Activated T-helper 1 cell treated with Interleukin-2 at 50 U/mL for 16 hours (primary cell): ENCODE results near the gene ALDH1A3.

ENCODE experiments used
- DNase-seq: peaks from one replicate; pipeline ENCODE4 v3.0.0-alpha.2; 2020; ENCODE audit warnings: low read depth

Gene ALDH1A3

DNA sequence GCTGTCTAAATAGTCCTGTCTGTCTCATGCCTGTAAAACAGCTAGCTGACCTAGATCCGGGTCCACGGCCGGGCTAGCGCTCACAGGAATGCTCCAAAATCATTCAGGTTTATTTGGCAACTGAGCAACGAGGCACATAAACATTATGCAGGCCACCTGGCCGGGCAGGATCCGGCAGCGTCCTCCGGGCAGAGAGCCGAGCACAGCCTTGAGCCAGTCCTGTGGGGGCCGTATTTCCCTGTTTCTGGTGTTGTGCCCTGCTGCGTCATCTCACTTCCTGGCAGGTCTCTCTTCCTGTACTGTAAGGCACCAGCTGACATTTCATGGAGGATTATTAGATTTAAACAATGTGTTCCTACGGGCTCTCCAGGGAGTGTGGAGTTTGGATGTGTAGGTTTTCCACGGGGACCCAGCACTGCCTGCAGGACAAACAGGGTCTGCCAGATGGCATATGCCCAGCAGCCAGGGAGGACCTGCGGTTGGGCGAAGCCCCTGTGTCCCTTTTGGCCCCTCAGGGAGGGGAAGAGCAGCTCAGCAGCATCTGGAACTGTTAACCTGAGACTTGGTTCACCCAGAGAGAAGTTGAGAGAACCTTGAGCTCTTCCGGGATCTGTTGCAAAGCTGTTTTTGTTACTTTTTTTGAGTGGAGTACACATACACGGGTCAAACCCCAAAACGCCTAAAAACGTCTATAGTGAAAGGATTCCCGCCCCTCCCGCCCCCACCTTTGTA is 23.0 kb downstream of the ALDH1A3 start:
- DNase-seq, result no peak

DNA sequence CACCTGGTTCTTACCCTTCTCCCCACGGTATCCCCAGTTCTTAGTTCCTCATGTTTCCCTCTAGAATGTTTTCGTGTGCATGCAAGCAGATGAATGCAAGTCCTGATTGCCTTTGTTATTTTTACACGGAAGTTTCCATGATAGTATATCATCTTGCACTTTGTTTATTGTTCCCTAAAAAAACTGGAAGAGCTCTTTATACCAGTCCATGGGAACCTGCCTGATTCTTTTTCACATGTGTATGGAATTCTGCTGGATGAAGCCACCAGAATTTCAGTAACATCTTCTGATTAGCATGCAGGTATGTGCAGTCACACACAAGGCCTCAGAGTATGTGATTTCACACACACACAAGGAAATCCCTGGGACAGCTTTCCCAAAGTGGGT is 23.5 kb downstream of the ALDH1A3 start:
- DNase-seq, result no peak

DNA sequence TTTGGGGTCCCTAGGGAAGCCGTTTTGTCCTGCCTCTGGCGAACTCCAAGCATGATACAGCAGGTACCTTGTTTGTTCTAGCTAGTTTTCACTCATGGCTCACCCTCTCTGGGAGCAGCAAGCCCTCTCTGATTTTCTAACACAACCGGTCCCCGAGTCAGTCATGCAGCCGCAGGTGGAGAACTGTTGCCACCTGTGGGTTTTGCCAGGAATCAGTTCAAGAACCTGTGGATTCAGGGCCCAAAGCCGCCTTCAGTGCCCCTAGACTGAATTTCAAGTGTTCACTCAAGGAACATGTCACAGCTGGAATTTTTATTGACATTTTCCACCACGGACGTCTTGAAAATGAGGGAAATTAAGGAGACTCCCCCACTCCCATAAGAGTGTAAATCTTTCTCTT is 26.2 kb downstream of the ALDH1A3 start:
- DNase-seq, result no peak

DNA sequence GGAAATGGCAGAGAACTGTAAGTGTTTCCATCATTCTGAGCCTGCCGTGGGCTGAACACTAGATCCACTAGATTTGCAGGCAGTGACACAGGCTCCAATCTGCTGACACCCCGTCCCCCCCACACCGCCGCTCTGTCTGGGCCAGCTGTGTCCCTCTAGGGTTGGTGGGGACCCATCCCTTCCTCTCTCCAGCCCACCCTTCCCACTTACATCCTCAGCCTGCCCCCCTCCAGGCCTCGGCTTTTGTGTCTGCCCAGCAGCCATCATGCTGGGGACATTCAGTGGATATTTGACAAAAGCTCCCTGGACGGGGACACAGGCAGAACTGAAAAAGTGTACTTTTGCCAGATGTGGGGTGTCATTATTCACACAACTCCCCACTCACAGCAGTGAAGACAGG is 28.8 kb downstream of the ALDH1A3 start:
- no peak for DNase-seq

DNA sequence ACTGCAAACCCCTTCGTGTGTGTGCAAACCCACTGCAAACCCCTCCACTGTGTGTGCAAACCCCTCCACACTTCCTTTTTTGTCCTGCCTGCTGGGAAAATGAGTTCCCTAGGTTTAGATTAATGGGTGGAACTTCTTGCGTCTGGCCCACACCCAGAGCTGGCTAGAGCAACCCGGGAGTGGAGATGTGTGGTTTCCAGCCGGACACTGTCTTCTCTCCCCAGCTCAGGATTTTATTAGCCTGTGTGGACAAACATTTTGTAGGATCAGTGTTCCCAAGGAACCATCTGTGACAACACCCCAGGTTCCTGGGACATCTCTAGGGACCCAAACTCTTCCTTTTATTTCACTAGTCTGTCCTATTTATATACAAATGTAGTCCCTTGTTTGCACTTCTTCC is 29.9 kb downstream of the ALDH1A3 start:
- no peak for DNase-seq

DNA sequence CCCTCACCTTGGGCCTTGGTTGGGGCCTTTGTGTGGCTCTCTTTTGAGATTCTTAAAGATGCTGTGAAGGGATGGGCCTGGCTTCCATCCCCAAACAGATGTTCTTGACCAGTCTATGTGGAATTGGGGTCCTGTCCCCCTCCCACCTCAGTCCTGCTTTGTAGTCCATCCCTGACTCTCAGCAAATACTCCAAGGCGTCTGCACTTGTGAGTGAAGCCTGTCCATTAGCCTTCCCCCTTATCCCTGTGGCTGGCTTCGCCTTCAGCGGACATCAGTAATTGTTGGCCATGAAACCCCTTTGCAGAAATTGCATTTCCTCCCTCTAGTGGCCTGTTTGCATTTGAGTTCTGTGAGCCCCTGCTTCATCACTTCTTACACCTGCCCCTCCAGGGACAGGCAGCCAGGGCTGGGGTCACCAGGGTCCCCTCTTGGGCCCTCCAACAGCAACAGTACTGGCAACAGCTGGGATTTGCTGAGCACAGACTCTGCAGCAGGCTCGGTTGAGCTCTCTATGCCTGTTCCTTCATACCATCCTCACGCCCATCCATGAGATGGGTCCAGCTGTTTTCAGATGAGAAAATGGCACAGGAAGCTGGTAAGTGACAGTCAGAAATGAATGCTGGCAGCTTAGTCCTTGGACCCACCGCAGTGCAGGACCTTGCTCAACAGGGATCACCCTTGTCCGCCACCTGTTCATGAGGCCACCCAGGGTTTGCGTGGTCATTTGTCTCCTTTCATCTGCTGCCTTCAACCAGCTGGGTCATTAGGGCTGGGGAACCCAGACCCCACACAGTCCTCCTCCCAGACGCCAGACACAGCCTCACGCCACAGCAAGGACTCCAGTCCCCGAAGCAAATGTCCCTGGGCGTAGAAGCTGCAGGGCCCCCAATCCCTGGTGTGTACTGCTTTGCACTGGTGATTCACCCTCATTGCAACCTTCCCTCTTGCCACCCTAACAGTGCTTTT is 30.6 kb downstream of the ALDH1A3 start:
- DNase-seq, result no peak

DNA sequence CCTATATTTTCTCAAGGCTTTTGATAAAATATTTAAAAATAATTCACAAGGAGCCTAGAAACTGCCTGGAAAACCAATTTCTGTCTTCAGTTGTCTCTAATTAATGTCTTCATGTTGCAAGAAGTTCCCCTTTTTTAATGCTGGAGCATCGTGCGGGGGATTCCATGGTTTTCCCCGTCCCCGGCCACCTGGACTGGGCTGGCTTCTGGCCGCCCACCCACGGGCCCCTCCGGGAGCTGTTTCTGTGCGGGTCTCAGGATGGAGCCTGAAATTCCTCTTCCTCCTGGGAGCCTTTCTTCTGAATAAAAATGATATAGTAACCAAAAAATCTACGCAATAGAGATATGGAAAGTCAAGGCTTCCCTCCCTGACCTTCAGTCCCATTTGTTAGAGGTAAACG is 31.5 kb downstream of the ALDH1A3 start:
- no peak for DNase-seq

DNA sequence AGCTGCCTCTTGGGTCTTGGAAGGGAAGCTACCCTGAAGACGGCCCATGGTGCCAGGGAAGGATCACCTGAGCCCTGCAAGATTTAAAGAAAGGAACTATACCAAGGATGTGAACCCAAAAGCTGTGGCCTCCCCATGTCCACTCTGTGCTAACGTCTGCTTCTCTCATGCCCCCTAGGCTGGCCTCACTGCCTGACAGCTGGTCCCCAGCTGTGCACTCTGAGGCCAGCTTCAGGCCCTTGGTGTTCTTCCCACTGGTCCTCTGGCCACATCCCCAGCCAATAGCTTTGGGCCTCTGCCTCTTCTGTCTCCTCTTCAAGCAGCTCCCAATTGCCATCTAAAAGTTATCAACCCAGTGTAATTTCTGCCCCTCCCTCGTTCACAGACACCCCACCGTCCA is 34.3 kb downstream of the ALDH1A3 start:
- DNase-seq, result no peak

DNA sequence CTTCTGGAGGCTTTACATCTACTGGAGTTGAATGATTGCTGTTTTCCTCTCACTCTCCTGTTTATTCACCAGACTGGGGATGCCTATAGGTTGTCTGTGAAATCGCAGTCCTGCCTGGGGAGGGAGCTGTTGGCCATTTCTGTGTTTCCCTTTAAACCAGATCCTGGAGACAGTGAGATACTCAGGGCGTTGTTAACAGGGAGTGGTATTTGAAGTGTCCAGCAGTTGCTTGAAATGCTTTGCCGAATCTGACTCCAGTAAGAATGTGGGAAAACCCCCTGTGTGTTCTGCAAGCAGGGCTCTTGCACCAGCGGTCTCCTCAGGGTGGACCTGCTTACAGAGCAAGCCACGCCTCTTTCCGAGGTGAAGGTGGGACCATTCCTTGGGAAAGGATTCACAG is 35.2 kb downstream of the ALDH1A3 start:
- no peak for DNase-seq

DNA sequence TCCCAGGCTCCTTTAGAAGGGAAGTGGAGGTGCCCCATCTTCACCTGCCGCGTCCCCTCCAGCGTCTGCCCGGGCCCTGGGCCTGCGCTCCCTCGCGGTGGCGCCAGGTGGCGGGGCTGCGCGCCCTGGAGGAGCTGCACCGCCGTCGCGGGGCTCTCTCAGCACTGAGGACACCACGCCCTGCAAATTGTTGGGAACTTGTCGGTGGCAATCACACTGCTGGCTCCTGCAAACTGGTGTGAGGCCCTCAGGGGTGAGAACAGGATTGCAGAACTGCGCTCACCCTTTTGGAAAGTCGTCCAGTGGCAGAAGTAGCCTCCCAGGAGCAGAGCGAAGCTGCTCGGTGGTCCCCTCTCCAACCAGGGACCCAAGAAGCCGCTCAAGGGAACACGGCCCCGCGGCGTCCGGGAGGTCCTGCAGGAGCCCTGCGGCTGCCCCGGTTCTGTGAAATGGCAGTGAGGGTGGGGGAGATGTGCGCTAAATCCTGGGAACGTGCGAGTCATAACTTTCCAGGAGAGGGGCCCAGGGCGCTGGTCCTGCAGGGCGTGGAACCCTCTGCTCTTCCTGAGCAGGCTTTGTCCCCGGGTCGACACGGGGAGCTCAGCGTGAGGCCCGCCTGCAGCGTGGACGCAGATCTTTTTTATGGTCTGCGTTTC is 38.5 kb downstream of the ALDH1A3 start:
- DNase-seq, result peak; percentile 20

DNA sequence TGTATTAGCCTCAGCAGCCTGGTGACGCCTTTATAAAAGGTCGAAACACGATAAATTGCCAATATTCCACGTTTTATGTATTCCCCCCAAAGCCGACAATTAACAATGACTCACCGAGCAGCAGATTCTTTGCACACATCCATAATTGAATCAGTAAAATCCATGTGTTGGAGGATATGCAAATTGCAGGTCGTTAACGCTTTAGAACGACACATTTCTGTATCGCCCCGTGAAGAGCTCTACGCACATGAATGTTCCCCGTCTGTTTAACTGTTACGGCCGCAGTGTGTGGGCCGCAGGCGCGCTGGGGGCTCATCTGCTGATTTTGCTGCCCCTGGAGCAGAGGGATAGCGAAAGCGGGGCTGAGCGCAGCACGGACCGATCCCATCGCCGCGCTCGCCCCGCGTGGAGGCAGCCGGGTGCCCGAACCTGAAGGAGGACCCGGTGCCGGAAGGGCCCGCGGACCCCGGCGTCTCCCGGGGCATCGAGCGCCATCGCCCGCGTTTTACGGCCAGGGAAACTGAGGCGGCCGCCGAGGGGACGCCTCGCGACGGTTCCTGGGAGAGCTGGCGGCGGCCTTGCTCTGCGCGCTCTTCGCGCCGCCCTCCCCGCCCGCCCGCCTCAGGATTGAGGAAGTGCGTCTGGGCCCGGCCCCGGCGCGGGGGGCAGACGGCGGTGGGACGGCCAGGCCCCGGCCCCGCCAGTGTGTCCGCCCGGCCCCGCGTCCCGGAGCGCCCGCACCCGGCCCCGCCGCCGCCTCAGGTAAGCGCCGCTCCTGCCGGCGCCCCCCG is 39.3 kb downstream of the ALDH1A3 start, which contains the start of gene LRRK1:
Gene LRRK1 (plus strand): TSS at position 668 of the 791 bp plus-strand sequence. CDS start 5,276 bp downstream, outside the sequence.
- DNase-seq, result no peak

DNA sequence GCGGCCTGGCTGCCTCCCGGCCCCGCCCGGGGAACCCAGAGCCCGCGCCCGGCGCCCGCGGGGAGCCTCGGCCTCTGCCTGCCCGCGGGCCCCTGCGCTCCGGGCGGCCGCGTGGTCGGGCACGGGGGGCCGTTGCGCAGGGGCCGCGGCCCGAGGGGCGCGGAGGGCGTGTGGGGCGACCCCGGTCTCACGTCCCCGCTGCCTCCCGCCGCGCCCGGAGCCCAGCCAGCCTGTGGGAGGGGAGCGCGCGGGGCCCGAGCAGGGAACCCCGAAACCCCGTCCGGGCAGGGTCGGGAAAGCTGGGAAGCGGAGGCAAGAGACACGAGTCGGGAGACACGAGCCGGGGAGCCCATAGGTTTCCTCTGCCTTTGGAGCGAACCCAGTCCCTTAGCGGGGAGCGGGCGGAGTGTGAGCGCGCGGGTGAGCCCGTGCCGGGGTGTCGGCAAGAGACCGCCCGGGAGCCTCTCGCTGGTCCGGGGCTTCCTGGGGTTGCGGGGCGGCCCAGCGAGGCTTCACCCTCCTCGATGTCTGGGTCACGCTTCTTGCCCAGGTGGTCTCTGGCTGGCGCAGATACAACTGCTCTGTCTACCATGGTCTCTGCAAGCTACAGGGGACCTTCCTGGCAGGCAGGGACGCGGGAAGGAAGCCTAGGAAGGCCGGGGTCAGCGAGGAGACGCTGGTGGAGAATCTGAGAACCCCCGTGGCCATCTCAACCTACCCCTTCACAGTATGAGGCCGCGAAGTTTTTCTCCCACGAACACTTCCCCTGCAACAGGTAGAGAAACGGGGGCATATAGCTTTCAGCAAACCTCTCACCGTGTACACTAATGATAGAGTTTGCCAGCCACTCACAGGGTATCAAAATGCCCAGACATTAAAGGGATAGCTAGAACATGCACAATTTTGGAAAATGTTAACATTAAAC is 40.1 kb downstream of the ALDH1A3 start:
- DNase-seq, result no peak

DNA sequence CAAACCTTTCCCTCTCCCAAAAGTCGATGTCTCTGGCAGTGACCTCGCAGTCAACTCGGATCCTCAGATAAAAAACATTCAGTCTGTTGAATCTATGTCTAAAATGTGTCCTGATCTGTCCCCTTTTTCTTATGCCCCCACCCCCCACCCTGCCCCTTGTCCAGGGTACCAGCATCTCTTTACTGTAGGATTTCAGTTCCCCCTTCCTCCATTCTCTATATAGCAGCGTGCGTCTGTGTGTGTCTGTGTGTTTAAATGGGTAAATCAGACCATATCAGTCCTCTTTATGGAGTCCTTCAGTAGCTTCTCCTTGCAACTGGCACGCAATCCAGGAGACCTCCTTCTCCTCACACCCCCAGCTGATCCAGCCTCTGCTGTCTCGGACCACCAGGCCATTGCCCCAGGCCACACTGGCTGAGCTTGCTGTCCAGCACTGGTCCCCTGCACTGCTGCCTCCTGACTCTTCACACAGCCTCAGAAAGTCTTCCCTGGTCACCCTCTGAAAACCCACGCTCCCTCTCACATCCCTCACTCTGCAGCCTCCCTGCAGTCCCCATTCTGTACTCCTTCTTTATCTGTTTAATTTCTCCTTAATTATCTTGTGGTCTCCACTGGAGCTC is 41.0 kb downstream of the ALDH1A3 start:
- no peak for DNase-seq

DNA sequence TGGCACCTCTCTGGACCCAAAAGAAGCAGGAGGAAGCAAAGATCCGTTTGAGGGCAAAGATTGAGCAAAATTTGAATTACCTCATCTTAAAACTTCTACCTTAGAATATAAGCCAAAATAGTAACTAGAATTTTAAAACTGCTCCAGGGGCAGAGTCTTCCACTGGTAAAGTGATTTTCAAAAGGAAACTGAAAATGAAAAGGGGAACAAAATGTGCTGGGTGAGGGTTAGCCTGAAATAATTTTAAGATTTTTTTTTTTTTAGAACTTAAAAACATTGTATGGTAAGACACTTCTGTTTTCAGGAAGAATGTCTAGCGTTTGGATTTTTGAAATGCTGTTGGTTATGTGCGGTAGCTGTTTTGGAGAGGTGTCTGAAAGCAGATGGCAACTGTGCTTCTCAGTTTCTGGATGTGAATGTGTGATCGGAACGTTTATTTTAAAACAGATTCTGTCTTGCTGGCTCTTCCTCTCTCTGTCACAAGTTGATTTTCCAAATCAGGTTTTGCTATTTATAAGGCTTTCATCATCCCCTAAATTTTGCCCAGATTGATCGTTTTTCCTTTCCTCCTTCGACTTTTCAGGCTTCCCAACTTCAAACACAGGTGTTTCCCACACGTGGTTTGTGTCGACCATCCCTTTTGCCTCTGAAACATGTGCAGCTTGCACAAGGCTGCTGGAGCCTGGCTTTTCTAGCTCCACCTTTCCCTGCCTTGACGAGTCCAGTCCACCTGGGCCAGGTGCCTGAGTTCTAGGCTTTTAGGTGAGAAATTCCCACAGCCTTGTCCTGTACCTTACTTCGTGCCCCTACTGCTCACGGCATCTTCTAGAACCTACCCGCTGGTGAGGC is 42.8 kb downstream of the ALDH1A3 start:
- no peak for DNase-seq

DNA sequence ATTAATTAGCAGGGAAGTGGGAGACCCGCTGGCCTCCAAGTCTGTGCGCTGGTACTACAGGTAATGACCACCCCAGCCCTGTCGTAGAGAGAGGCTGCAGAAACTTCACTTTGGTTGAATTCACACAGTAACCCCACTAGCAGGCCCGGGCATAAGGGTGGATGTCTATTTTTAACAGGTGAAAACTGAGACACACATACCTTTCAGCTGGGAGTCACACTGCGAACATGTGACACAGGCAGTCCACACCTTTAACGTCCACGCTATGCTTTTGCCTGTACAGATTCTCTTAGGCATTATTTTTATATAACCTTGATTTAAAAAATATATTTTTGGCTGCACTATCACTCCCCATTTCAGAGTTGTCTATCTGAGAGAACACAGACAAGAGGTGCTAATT is 43.4 kb downstream of the ALDH1A3 start:
- DNase-seq, result no peak

DNA sequence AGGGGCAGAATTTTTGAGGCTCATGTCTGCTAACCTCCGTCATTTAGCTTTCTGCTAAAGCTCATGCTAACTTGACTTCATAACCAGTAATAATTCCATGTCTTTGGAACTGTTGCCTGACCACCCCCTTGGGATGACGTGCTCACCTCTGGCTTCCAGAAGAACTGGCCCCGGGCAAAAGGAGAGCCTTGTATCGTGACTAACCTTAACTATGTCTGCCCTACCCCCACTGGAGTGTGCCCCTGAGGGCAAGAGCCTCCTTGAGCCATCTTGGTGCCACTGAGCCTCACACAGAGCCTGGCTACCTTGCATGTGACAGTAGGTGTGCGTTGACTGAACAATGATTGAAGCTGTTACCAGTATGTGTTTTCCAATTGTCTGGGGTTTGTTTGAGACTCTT is 44.3 kb downstream of the ALDH1A3 start:
- no peak for DNase-seq

DNA sequence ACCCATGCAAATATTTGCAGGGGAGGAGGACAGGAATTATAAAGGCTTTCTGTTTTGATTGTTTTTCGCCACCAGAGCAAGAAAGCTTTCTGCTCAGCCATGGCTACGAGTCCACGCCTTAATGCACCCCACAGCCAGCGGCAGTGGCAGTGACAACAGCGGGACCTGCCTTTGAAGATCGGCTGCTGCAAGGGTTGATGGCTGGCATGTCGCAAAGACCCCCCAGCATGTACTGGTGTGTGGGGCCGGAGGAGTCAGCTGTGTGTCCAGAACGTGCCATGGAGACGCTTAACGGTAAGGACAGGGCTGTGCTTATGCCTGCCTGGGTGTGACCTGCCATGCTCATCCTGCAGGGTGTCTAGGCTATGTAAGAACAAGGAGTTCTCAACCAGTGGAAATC is 44.8 kb downstream of the ALDH1A3 start:
- DNase-seq, result no peak

DNA sequence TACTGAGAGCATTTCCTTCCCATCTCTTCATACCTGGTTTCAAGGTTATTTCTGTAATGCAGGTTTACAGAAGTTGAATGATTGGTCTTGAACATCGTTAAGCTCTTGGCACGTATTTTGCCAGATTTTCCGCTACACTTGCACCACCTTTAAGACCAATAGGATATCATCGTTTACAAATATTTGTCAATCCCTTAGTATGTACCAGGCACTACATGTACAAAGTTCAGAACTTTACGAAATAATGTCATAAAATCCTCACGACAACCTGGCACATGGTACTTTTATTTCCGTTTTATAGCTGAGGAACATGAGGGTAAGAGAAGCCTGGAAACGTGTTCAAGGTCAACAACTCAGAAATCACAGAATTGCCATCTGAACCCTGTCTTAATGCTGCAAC is 45.8 kb downstream of the ALDH1A3 start:
- no peak for DNase-seq

DNA sequence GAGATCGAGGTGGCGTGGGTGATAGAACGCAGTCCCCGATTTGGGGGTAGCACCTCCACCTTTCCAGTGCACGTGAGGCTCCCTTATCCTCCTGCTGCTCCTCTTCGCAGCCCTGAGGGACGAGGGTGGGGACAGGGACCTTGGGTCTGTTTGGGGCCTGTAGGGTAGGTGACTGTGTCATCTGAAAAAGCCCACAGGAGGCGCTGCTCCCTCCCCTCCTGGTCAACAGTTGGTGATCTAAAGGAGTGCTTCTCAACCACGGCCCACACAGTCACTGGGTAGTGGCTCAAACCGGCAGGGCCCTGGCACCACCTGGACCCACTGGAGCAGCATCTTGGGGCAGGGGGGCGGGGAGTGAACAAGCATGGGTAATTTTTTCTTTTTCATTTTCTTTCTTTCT is 46.6 kb downstream of the ALDH1A3 start:
- DNase-seq, result no peak
